Stomach (tissue), 4 donors: ENCODE data around the gene ZNG1F.

Experiments used
- CTCF ChIP-seq, 7 experiments: fragments of 450-650 bp in 4 of 7; fragments of 200-600 bp in 3 of 7; sonication (generic) in 3 of 7; IDR thresholded peaks; one replicate each; pipeline ENCODE4 v1.5.1; 2016 to 2019; ENCODE audit warnings: antibody characterized with exemption in 7 of 7, control low read depth in 2 of 7, mild to moderate bottlenecking in 1 of 7
- EP300 ChIP-seq: sonication (generic); formaldehyde crosslinking; IDR thresholded peaks from one replicate; pipeline ENCODE4 v1.6.1; 2017; ENCODE audit warnings: antibody characterized with exemption
- POLR2A ChIP-seq, 4 donors: fragments of 450-650 bp; IDR thresholded peaks; one replicate each; pipeline ENCODE4 v1.6.1; 2016; ENCODE audit warnings: antibody characterized with exemption in 4 of 4, control low read depth in 2 of 4, mild to moderate bottlenecking in 1 of 4, moderate library complexity in 1 of 4
- POLR2AphosphoS5 ChIP-seq, 3 donors: sonication (generic); formaldehyde crosslinking; IDR thresholded peaks; one replicate each; pipeline ENCODE4 v1.6.1; 2016; ENCODE audit warnings: antibody characterized with exemption in 3 of 3

DNA sequence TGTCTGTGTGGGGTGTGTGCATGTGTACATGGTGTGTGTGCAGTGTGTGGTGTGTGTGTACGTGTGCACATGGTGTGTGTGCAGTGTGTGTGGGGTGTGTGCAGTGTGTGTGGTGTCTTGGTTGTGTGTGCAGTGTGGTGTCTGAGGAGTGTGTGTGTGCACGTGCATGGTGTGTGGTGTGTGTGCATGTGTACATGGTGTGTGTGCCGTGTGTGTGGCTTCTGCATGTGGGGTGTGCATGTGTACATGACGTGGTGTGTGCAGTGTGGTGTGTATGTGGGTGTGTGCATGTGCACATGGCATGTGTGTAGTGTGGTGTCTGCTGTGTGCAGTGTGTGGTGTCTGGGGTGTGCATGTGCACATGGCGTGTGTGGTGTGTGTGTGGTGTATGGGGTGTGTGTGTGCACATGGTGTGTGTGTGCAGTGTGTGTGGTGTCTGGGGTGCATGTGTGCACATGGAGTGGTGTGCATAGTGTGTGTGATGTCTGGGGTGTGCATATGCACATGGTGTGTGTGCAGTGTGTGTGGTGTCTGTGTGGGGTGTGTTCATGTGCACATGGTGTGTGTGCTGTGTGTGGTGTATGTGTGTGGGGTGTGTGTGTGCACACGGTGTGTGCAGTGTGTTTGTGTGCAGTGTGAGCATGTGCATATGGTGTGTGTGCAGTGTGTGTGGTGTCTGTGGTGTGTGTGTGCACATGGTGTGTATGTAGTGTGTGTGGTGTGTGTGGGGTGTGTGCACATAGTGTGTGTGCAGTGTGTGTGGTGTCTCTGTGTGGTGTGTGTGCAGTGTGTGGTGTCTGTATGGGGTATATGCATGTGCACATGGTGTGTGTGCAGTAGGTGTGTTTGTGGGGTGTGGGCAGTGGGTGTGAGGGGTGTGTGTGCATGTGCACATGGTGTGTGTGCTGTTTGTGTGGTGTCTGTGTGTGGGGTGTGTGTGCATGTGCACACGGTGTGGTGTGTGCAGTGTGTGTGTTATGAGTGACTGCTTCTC is 40.6 kb upstream of the ZNG1F start:
- TF ChIP-seq CTCF (IDR thresholded peaks at IDR 0.05) = no peak
- no peak for TF ChIP-seq POLR2AphosphoS5 (IDR thresholded peaks at IDR 0.05)
- TF ChIP-seq POLR2A (IDR thresholded peaks at IDR 0.05) = peak in 1 of 4 donors; percentile 32
- no peak for TF ChIP-seq EP300
